Loucy (cell line): Measurements from ENCODE around the gene ZNF593OS.

Experiments
- EZH2phosphoT487 ChIP-seq: fragments of 200-600 bp; IDR thresholded peaks from 2 replicates; pipeline ENCODE4 v1.6.1; 2018; ENCODE audit warnings: antibody characterized with exemption, mild to moderate bottlenecking, moderate library complexity, borderline replicate concordance
- TF ChIP-seq, protein P1 (sequence below): fragments of 200-600 bp; sonication (generic); conservative IDR thresholded peaks from 2 replicates; pipeline ENCODE4 v1.5.1; 2014; ENCODE audit warnings: mild to moderate bottlenecking, antibody characterized with exemption, low read length

DNA sequence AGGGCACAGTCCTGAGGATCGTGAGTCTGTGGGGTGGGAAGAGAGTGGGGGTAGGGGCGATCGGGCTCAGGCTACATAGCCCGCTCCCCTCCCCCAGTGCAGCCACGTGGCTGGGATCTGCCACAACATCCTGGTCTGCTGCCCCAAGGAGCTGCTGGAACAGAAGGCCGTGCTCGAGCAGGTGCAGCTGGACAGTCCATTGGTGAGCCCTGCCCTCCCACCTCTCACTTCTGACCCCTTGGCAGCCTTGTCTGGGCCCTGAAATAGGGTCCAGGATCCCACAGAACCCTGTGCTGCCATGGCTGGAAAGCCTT lies 10.7 kb upstream of the ZNF593OS start:
- TF ChIP-seq, protein P1, sequence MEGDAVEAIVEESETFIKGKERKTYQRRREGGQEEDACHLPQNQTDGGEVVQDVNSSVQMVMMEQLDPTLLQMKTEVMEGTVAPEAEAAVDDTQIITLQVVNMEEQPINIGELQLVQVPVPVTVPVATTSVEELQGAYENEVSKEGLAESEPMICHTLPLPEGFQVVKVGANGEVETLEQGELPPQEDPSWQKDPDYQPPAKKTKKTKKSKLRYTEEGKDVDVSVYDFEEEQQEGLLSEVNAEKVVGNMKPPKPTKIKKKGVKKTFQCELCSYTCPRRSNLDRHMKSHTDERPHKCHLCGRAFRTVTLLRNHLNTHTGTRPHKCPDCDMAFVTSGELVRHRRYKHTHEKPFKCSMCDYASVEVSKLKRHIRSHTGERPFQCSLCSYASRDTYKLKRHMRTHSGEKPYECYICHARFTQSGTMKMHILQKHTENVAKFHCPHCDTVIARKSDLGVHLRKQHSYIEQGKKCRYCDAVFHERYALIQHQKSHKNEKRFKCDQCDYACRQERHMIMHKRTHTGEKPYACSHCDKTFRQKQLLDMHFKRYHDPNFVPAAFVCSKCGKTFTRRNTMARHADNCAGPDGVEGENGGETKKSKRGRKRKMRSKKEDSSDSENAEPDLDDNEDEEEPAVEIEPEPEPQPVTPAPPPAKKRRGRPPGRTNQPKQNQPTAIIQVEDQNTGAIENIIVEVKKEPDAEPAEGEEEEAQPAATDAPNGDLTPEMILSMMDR = no peak
- no peak for TF ChIP-seq EZH2phosphoT487
